ENCODE results near the gene GAA.

The GAA gene

DNA sequence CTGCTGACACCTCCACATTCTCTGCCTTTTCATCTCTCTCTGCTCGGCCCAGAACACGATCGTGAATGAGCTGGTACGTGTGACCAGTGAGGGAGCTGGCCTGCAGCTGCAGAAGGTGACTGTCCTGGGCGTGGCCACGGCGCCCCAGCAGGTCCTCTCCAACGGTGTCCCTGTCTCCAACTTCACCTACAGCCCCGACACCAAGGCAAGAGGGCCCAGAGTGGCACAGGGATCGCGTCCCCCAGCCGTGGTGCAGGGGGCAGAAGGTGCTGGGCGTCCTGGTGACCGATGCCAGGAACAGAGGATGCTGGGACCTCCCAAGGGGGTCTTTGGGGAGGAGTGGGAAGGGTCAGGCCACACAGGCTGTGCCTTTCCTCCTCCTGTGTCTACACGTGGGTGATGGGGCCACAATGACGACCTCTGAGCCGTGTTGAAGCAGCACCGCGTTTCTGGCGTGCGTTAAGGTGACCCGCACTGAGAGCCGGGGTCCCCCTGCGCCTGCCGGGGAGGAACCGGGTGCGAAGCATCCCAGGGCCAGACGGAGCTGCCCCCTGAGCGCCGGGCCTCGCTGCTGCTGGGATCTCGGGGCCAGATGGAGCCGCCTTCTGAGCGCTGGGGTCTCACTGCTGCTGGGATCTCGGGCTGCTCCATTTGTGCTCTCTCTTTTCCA is 17.4 kb downstream of the GAA start:
- Histone ChIP-seq H3K9me3 (no peaks in the 10 kb centered on the region), H3K36me3 (peaks cover 14% of the 10 kb centered on the region), H3K4me1 (ENCODE audit: control insufficient read depth in 1 of 2, insufficient read depth in 1 of 2, low read depth in 1 of 2, low read length in 1 of 2) (no peaks in the 10 kb centered on the region), H3K27me3 (no peaks in the 10 kb centered on the region), H3K4me3 (ENCODE audit: low read depth in 1 of 2, low read length in 1 of 2) (no peak overlapping the region), H3K27ac (no peak overlapping the region)
- TF ChIP-seq, protein P1, sequence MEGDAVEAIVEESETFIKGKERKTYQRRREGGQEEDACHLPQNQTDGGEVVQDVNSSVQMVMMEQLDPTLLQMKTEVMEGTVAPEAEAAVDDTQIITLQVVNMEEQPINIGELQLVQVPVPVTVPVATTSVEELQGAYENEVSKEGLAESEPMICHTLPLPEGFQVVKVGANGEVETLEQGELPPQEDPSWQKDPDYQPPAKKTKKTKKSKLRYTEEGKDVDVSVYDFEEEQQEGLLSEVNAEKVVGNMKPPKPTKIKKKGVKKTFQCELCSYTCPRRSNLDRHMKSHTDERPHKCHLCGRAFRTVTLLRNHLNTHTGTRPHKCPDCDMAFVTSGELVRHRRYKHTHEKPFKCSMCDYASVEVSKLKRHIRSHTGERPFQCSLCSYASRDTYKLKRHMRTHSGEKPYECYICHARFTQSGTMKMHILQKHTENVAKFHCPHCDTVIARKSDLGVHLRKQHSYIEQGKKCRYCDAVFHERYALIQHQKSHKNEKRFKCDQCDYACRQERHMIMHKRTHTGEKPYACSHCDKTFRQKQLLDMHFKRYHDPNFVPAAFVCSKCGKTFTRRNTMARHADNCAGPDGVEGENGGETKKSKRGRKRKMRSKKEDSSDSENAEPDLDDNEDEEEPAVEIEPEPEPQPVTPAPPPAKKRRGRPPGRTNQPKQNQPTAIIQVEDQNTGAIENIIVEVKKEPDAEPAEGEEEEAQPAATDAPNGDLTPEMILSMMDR (IDR thresholded peaks at IDR 0.05): no peak

DNA sequence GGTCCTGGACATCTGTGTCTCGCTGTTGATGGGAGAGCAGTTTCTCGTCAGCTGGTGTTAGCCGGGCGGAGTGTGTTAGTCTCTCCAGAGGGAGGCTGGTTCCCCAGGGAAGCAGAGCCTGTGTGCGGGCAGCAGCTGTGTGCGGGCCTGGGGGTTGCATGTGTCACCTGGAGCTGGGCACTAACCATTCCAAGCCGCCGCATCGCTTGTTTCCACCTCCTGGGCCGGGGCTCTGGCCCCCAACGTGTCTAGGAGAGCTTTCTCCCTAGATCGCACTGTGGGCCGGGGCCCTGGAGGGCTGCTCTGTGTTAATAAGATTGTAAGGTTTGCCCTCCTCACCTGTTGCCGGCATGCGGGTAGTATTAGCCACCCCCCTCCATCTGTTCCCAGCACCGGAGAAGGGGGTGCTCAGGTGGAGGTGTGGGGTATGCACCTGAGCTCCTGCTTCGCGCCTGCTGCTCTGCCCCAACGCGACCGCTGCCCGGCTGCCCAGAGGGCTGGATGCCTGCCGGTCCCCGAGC is 17.9 kb downstream of the GAA start:
- no peak overlapping the region for H3K4me3 ChIP-seq (ENCODE audit: low read depth in 1 of 2, low read length in 1 of 2)
- H3K9me3 ChIP-seq: no peaks in the 10 kb centered on the region
- H3K27me3 ChIP-seq: peaks cover 1% of the 10 kb centered on the region
- H3K36me3 ChIP-seq: peaks cover 14% of the 10 kb centered on the region
- H3K4me1 ChIP-seq (ENCODE audit: control insufficient read depth in 1 of 2, insufficient read depth in 1 of 2, low read depth in 1 of 2, low read length in 1 of 2): no peaks in the 10 kb centered on the region
- TF ChIP-seq, protein P1 (IDR thresholded peaks at IDR 0.05): no peak
- H3K27ac ChIP-seq: no peak overlapping the region

DNA sequence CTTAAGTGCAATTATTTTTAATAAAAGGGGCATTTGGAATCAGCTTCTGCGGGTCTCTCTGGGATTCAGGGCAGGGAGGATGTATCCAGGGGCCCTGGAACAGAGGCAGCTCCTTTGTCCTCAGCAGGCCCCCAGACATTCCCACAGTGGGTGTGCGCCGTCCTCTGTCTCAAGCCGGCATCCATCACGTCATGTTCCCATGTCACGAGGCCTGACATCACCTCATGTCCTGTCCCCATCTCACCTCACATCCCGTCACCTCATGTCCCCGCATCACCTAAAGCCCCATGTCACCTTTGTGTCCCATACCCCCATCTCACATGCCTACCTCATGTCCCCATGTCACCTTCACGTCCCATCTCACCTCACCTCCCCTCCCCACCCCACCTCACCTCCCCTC is 18.5 kb downstream of the GAA start:
- Histone ChIP-seq H3K9me3 (no peaks in the 10 kb centered on the region), H3K27me3 (peaks cover 6% of the 10 kb centered on the region), H3K4me1 (ENCODE audit: control insufficient read depth in 1 of 2, insufficient read depth in 1 of 2, low read depth in 1 of 2, low read length in 1 of 2) (no peaks in the 10 kb centered on the region), H3K27ac (no peak overlapping the region), H3K4me3 (ENCODE audit: low read depth in 1 of 2, low read length in 1 of 2) (no peak overlapping the region), H3K36me3 (peaks cover 14% of the 10 kb centered on the region)
- TF ChIP-seq, protein P1 (IDR thresholded peaks at IDR 0.05): no peak

DNA sequence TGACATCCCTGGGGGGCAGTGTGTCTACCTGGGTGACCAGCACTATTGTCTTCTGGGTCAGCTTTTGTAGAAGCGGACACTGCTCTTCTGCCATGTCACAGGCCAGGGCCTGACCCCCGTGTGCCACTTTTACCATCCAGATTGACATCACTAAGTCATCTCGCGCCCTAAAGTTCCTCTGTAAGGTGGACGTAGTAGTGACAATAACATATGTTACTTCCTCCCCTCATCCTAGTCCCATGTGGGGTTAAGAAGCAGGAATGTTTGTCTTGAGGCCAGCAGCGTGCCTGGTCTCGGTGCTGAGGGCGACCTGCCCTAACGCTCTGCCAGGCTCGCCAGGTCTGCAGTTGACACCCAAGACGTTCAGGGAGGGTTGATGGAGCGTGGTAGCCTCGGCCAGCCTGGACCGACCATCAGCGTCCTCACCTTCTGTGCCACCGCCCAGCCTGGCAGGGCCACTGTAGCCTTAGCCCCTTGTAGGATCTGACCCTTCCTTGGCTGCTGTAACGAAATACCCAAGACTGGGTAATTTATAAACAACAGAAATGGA is 20.7 kb downstream of the GAA start:
- Histone ChIP-seq H3K27ac (no peak overlapping the region), H3K4me3 (ENCODE audit: low read depth in 1 of 2, low read length in 1 of 2) (no peak overlapping the region), H3K4me1 (ENCODE audit: control insufficient read depth in 1 of 2, insufficient read depth in 1 of 2, low read depth in 1 of 2, low read length in 1 of 2) (no peaks in the 10 kb centered on the region), H3K27me3 (peaks cover 26% of the 10 kb centered on the region), H3K9me3 (no peaks in the 10 kb centered on the region), H3K36me3 (peaks cover 14% of the 10 kb centered on the region)
- TF ChIP-seq, protein P1 (IDR thresholded peaks at IDR 0.05): no peak

DNA sequence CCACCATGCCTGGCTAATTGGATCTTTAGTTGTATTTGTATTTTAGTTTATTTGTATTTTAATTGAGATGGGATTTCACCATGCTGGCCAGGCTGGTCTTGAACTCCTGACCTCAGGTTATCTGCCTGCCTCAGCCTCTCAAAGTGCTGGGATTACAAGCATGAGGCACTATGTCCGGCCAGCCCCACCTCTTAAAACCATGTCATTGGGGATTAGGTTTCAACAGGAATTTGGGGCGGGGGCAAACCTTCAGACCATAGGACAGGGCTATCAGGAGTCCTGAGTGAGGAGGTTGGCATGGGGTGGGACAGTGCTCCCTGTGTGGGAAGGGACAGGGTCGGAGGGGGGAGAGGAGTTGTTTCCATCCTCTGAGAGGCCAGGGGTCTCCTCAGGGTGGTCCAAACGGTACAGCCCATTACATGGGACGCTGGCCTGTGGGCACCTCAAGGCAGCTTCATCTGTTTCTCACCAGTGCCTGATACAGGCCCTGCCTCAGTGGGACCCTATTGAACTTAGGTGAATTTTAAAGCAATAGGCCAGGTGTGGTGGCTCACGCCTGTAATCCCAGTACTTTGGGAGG is 21.6 kb downstream of the GAA start:
- no peak overlapping the region for H3K4me3 ChIP-seq (ENCODE audit: low read depth in 1 of 2, low read length in 1 of 2)

More for the DNA sequence above, 21.6 kb downstream of the GAA start:
- no peak overlapping the region for H3K27ac ChIP-seq
- H3K27me3 ChIP-seq: peaks cover 35% of the 10 kb centered on the region
- H3K4me1 ChIP-seq (ENCODE audit: control insufficient read depth in 1 of 2, insufficient read depth in 1 of 2, low read depth in 1 of 2, low read length in 1 of 2): no peaks in the 10 kb centered on the region
- H3K9me3 ChIP-seq: no peaks in the 10 kb centered on the region
- H3K36me3 ChIP-seq: peaks cover 14% of the 10 kb centered on the region
- TF ChIP-seq, protein P1 (IDR thresholded peaks at IDR 0.05): no peak
